ENCODE measurements around the gene DNAAF8.

GRCh38 chr16:4690946-4691665 is 43.2 kb upstream of the DNAAF8 start:
- TF ChIP-seq CTCF (IDR thresholded peaks at IDR 0.05) (no peak), POLR2A (IDR thresholded peaks at IDR 0.05) (no peak)

Measured in adrenal gland (tissue), 5 donors.